Coronary artery (tissue), 2 donors: ENCODE results near the gene LSM7.
A peak's percentile ranks its signal among the peaks of the same experiment; 100 is the strongest.

Experiments used
- DNase-seq: peaks from one replicate; pipeline ENCODE4 v3.0.0-alpha.2; 2017; ENCODE audit warnings: low spot score
- H3K27ac ChIP-seq, 2 donors: fragments of 200-600 bp; sonication (generic); one replicate each; pipeline ENCODE4 v1.5.1; 2016 to 2019
- H3K4me3 ChIP-seq: fragments of 200-600 bp; sonication (generic); 2 replicates; pipeline ENCODE4 v1.5.1; 2016; ENCODE audit warnings: mild to moderate bottlenecking, moderate library complexity
- CTCF ChIP-seq: fragments of 200-600 bp; sonication (generic); IDR thresholded peaks from one replicate; pipeline ENCODE4 v1.5.1; 2019; ENCODE audit warnings: antibody characterized with exemption

Gene LSM7

DNA sequence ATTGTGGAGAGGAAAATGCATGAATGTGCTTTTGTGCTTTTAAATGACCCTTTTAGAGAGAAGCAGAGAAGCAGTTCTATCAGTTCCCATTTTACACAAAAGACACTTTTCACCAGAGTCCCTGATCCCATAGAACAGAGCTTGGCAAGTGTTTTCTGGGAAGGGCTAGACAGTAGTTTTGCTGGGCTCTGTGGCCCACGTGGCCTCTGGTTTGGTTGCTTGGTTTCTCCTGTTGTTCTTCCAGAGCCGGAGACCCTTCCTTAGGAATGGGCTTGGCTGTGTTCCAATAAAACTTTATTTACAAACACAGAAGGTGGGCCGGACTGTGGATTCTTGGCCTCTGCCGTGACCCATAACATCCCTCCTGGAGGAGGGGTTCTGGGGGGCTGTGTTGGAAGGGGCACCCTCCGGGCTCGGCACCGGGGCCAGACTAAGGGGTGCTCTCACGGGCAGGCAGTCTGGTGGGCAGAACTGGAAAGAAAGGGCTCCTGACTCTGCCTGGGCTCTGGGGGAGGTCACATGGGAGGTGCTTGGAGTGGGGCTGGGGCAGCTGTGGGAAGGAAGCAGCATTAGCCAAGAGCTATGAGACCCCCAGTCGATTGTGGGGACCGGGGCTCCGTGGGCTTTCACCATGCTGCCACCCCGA is 3.3 kb upstream of the LSM7 start:
- Histone ChIP-seq H3K27ac (no peak overlapping the region), H3K4me3 (no peak overlapping the region)
- TF ChIP-seq CTCF, result no peak
- no peak for DNase-seq

GRCh38 chr19:2330632-2331284 is 2.4 kb upstream of the LSM7 start:
- no peak for TF ChIP-seq CTCF
- H3K27ac ChIP-seq, result no peak overlapping the region
- H3K4me3 ChIP-seq, result no peak overlapping the region
- DNase-seq, result no peak

DNA sequence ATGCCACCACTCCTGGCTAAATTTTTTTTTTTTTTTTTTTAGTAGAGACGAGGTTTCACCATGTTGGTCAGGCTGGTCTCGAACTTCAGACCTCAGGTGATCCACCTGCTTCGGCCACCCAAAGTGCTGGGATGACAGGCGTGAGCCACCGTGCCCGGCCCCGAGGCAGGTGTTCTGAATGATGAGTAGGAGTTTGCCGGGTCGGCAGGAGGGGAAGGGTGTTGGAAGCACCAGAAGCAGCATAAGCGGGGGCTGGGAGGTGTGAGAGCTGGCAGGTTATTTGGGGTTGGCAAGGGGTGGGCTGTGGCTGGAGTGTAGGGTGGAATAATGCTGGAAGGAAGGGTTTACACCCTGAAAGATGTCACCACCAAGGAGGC is 1.9 kb upstream of the LSM7 start:
- Histone ChIP-seq H3K27ac (no peak overlapping the region), H3K4me3 (no peak overlapping the region)
- no peak for DNase-seq
- TF ChIP-seq CTCF, result no peak

DNA sequence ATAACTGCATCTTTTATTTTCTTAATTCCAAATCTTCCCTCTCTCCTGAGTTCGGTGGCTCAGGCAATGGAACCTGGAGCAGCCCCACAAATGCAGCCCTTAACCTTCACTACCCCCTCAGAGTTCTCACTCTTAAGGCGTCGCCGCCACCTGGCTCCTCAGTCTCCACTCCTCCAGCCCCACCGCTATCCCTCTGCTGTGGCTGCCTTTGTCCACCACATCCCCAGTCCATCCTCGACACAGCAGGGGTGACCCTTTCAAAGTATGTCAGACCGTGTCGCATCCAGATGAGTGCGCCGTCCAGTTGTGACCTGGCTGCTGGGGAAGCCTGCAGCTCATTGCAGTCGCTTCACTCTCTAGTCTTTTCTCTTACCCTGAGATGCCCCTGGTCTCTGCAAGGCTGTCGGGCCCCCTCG is 1.1 kb upstream of the LSM7 start:
- no peak for TF ChIP-seq CTCF
- Histone ChIP-seq H3K27ac (no peak overlapping the region), H3K4me3 (peak overlapping the region; percentile 97)
- DNase-seq, result no peak

DNA sequence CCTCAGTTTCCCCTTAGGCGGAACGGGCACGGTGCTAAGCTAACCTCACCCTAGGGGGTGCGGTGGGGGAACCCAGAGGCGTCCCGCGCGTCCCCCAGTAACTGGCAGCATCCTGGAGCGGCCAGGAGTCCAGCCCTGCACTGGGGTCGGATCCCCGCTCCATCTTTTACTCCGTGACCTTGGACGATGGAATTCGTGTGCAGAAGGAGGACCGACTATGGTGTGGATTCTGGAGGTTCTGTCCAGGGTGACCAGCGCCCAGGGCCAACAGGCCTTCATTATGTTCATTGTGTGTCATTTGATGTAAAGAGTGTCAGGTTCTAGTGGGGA is 728 bp upstream of the LSM7 start:
- DNase-seq, result no peak
- TF ChIP-seq CTCF, result no peak
- Histone ChIP-seq H3K27ac (peak overlapping the region in 1 of 2 donors; percentile 83), H3K4me3 (peak overlapping the region; percentile 97)

GRCh38 chr19:2327773-2328400 is 499 bp downstream of the LSM7 start:
- H3K27ac ChIP-seq, result peak overlapping the region; percentile 58 to 83
- peak overlapping the region; percentile 97 for H3K4me3 ChIP-seq
- DNase-seq, result no peak
- TF ChIP-seq CTCF, result no peak
